ENCODE measurements around the gene HCRT.
"Not testable (repeated sequence)": the region's sequence is repeated elsewhere in the genome, so short reads cannot be mapped to it uniquely, and the experiment has no call there.

HCRT gene

GRCh38 chr17:42210046-42210445 is 24.8 kb upstream of the HCRT start:
- no peaks in the 10 kb centered on the region for H3K27me3 ChIP-seq (replicated peaks; ENCODE audit: control insufficient read depth, insufficient read depth, low read length)
- H3K36me3 ChIP-seq (ENCODE audit: control insufficient read depth, insufficient read depth, low read length), result peaks cover 4% of the 10 kb centered on the region
- H3K4me3 ChIP-seq (replicated peaks; ENCODE audit: low read depth, low read length), result no peak overlapping the region
- TF ChIP-seq CTCF (IDR thresholded peaks at IDR 0.05; ENCODE audit: insufficient read depth, low read length, poor library complexity, severe bottlenecking), result no peak
- no peak for DNase-seq (ENCODE audit: extremely low read depth, insufficient read length)

GRCh38 chr17:42206153-42206612 is 20.9 kb upstream of the HCRT start:
- H3K4me3 ChIP-seq (replicated peaks; ENCODE audit: low read depth, low read length); H3K27me3 ChIP-seq (replicated peaks; ENCODE audit: control insufficient read depth, insufficient read depth, low read length); DNase-seq (ENCODE audit: extremely low read depth, insufficient read length): not testable (repeated sequence)
- H3K36me3 ChIP-seq (ENCODE audit: control insufficient read depth, insufficient read depth, low read length), result peaks cover 13% of the 10 kb centered on the region

GRCh38 chr17:42203354-42203753 is 18.1 kb upstream of the HCRT start:
- DNase-seq (ENCODE audit: extremely low read depth, insufficient read length), result no peak
- no peaks in the 10 kb centered on the region for H3K27me3 ChIP-seq (replicated peaks; ENCODE audit: control insufficient read depth, insufficient read depth, low read length)
- H3K36me3 ChIP-seq (ENCODE audit: control insufficient read depth, insufficient read depth, low read length), result peaks cover 12% of the 10 kb centered on the region
- no peak for TF ChIP-seq CTCF (IDR thresholded peaks at IDR 0.05; ENCODE audit: insufficient read depth, low read length, poor library complexity, severe bottlenecking)
- no peak overlapping the region for H3K4me3 ChIP-seq (replicated peaks; ENCODE audit: low read depth, low read length)

GRCh38 chr17:42202696-42203095 is 17.4 kb upstream of the HCRT start:
- H3K4me3 ChIP-seq (replicated peaks; ENCODE audit: low read depth, low read length), result no peak overlapping the region
- H3K27me3 ChIP-seq (replicated peaks; ENCODE audit: control insufficient read depth, insufficient read depth, low read length), result no peaks in the 10 kb centered on the region
- DNase-seq (ENCODE audit: extremely low read depth, insufficient read length), result no peak
- no peak for TF ChIP-seq CTCF (IDR thresholded peaks at IDR 0.05; ENCODE audit: insufficient read depth, low read length, poor library complexity, severe bottlenecking)
- H3K36me3 ChIP-seq (ENCODE audit: control insufficient read depth, insufficient read depth, low read length), result peaks cover 12% of the 10 kb centered on the region

- no peak for DNase-seq (ENCODE audit: extremely low read depth, insufficient read length)
- Histone ChIP-seq H3K36me3 (ENCODE audit: control insufficient read depth, insufficient read depth, low read length) (peaks cover 12% of the 10 kb centered on the region), H3K27me3 (replicated peaks; ENCODE audit: control insufficient read depth, insufficient read depth, low read length) (no peaks in the 10 kb centered on the region), H3K4me3 (replicated peaks; ENCODE audit: low read depth, low read length) (no peak overlapping the region)
- TF ChIP-seq CTCF (IDR thresholded peaks at IDR 0.05; ENCODE audit: insufficient read depth, low read length, poor library complexity, severe bottlenecking), result no peak
Measured at GRCh38 chr17:42202159-42202558, 16.9 kb upstream of the HCRT start.

GRCh38 chr17:42201458-42201772 is 16.2 kb upstream of the HCRT start:
- DNase-seq (ENCODE audit: extremely low read depth, insufficient read length), result no peak
- TF ChIP-seq CTCF (IDR thresholded peaks at IDR 0.05; ENCODE audit: insufficient read depth, low read length, poor library complexity, severe bottlenecking), result no peak
- no peak overlapping the region for H3K4me3 ChIP-seq (replicated peaks; ENCODE audit: low read depth, low read length)
- H3K27me3 ChIP-seq (replicated peaks; ENCODE audit: control insufficient read depth, insufficient read depth, low read length), result no peaks in the 10 kb centered on the region
- H3K36me3 ChIP-seq (ENCODE audit: control insufficient read depth, insufficient read depth, low read length), result peaks cover 12% of the 10 kb centered on the region
